ENCODE measurements around the gene PISD. TPM values are rescaled to one million over a fixed set of nuclear protein-coding genes. Genes with fewer than 3 reads are reported as not detected.
"Not testable (repeated sequence)": the region's sequence is repeated elsewhere in the genome, so short reads cannot be mapped to it uniquely, and the experiment has no call there.

The PISD gene
- total RNA-seq, 2 experiments from 2014 or later = 19.4 to 19.6 TPM

GRCh38 chr22:31678748-31679147 lies 16.7 kb upstream of the PISD start:
- DNase-seq = no peak
- peaks cover 8% of the 10 kb centered on the region for H3K36me3 Mint-ChIP-seq (ENCODE audit: low read depth)
- H3K27me3 Mint-ChIP-seq = no peaks in the 10 kb centered on the region
- ChIA-PET POLR2A (no interaction called here), CTCF (interaction anchor here (1.4 kb wide), 1 partner anchor 13 kb away, joined by 3 read pairs; no protein-coding TSS in a partner anchor)
- peak overlapping the region; percentile 41 for H3K27ac Mint-ChIP-seq
- no peaks in the 10 kb centered on the region for H3K9me3 Mint-ChIP-seq
- H3K4me3 Mint-ChIP-seq = no peak overlapping the region
- peaks cover 24% of the 10 kb centered on the region for H3K4me1 Mint-ChIP-seq

DNA sequence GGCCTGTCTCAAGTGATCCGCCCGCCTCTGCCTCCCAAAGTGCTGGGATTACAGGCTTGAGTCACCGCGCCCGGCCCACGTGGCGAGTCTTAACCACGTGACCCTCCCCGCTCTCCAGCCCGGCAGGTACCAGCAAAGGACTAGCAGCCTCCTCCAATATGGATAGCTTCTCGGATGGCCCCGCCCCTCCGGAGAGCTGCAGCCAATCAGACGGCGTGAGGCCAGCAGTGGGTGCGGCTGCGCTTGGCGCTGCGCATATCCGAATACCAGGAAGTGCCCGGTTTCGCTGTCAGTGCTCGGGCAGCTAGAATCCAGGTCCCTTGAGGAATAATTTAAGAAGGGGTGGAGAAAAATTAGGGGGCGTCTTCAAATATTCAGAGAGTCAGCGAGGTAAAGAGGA lies 14.7 kb upstream of the PISD start:
- H3K4me1 Mint-ChIP-seq = peaks cover 24% of the 10 kb centered on the region
- peak overlapping the region; percentile 87 for H3K4me3 Mint-ChIP-seq
- peaks cover 3% of the 10 kb centered on the region for H3K36me3 Mint-ChIP-seq (ENCODE audit: low read depth)
- DNase-seq = peak; percentile 93
- peak overlapping the region; percentile 95 for H3K27ac Mint-ChIP-seq
- CTCF ChIA-PET = interaction anchor here (0.9 to 2.1 kb wide), 6 partner anchors 9 to 294 kb away, joined by 3 to 15 read pairs (median 4); partner anchors contain the start of gene PISD
- POLR2A ChIA-PET = interaction anchor here (0.7 to 1.0 kb wide), 3 partner anchors 29 to 797 kb away, joined by 3 to 4 read pairs (median 3); partner anchors contain the start of gene DEPDC5
- H3K27me3 Mint-ChIP-seq = no peaks in the 10 kb centered on the region
- no peaks in the 10 kb centered on the region for H3K9me3 Mint-ChIP-seq

- POLR2A ChIA-PET; H3K9me3 Mint-ChIP-seq; DNase-seq; H3K4me3 Mint-ChIP-seq; H3K27me3 Mint-ChIP-seq; H3K27ac Mint-ChIP-seq; H3K36me3 Mint-ChIP-seq (ENCODE audit: low read depth): not testable (repeated sequence)
- H3K4me1 Mint-ChIP-seq = peaks cover 13% of the 10 kb centered on the region
- CTCF ChIA-PET = interaction anchor here (1.1 kb wide), 1 partner anchor 8 kb away, joined by 4 read pairs; no protein-coding TSS in a partner anchor
Observed at GRCh38 chr22:31674219-31674618, 12.2 kb upstream of the PISD start.

GRCh38 chr22:31668849-31669248 lies 6.8 kb upstream of the PISD start:
- H3K27me3 Mint-ChIP-seq; POLR2A ChIA-PET; H3K4me3 Mint-ChIP-seq; H3K4me1 Mint-ChIP-seq; H3K36me3 Mint-ChIP-seq (ENCODE audit: low read depth); DNase-seq; H3K9me3 Mint-ChIP-seq; H3K27ac Mint-ChIP-seq: not testable (repeated sequence)
- CTCF ChIA-PET = interaction anchor here (1.1 to 2.1 kb wide), 3 partner anchors 14 to 302 kb away, joined by 4 to 6 read pairs (median 5); no protein-coding TSS in a partner anchor

GRCh38 chr22:31662668-31663037 lies 638 bp upstream of the PISD start:
- ChIA-PET CTCF (interaction anchor here (0.6 to 3.6 kb wide), 11 partner anchors 9 to 314 kb away, joined by 3 to 17 read pairs (median 5); no protein-coding TSS in a partner anchor), POLR2A (no interaction called here)
- Mint-ChIP-seq H3K27ac (peak overlapping the region; percentile 95), H3K27me3 (peaks cover 3% of the 10 kb centered on the region), H3K36me3 (ENCODE audit: low read depth) (no peaks in the 10 kb centered on the region), H3K9me3 (no peaks in the 10 kb centered on the region), H3K4me3 (peak overlapping the region; percentile 92), H3K4me1 (peaks cover 33% of the 10 kb centered on the region)
- DNase-seq = no peak

DNA sequence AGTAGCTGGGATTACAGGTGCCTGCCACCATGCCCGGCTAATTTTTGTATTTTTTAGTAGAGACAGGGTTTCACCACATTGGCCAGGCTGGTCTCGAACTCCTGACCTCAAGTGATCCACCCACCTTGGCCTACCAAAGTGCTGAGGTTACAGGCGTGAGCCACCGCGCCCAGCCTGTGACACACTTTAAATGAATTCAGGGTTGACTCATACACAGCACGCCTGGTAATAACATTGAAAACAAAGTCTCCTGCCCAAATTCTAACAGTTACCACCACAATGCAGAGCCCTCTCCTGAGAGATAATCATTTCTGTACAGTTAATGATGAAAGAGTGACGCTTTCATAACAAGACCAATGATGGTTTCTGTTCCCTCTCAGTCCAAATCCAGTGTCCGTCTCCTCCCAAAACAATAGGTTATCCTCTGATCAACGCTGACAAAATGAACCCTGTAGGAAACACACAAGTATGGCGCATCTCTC lies 1.1 kb downstream of the PISD start:
- CTCF ChIA-PET = interaction anchor here (1.1 to 2.3 kb wide), 4 partner anchors 30 to 310 kb away, joined by 3 to 8 read pairs (median 6); no protein-coding TSS in a partner anchor
- H3K27me3 Mint-ChIP-seq; H3K9me3 Mint-ChIP-seq; POLR2A ChIA-PET; H3K36me3 Mint-ChIP-seq (ENCODE audit: low read depth): not testable (repeated sequence)
- peaks cover 35% of the 10 kb centered on the region for H3K4me1 Mint-ChIP-seq
- peak overlapping the region; percentile 92 for H3K4me3 Mint-ChIP-seq
- peak; percentile 32 for DNase-seq
- H3K27ac Mint-ChIP-seq = peak overlapping the region; percentile 95

- no peak for DNase-seq
- no peaks in the 10 kb centered on the region for H3K36me3 Mint-ChIP-seq (ENCODE audit: low read depth)
- peaks cover 32% of the 10 kb centered on the region for H3K4me1 Mint-ChIP-seq
- CTCF ChIA-PET = interaction anchor here (0.7 kb wide), 1 partner anchor 229 kb away, joined by 5 read pairs; no protein-coding TSS in a partner anchor
- H3K27ac Mint-ChIP-seq = no peak overlapping the region
- H3K27me3 Mint-ChIP-seq = no peaks in the 10 kb centered on the region
- no peak overlapping the region for H3K4me3 Mint-ChIP-seq
- POLR2A ChIA-PET = no interaction called here
- H3K9me3 Mint-ChIP-seq = no peaks in the 10 kb centered on the region
Observed at GRCh38 chr22:31659246-31659645, 2.8 kb downstream of the PISD start.

- peaks cover 22% of the 10 kb centered on the region for H3K4me1 Mint-ChIP-seq
- CTCF ChIA-PET = interaction anchor here (0.6 kb wide), 1 partner anchor 194 kb away, joined by 4 read pairs; no protein-coding TSS in a partner anchor
- H3K4me3 Mint-ChIP-seq = no peak overlapping the region
- H3K36me3 Mint-ChIP-seq (ENCODE audit: low read depth) = peaks cover 4% of the 10 kb centered on the region
- no peak overlapping the region for H3K27ac Mint-ChIP-seq
- no peaks in the 10 kb centered on the region for H3K27me3 Mint-ChIP-seq
- POLR2A ChIA-PET = no interaction called here
- DNase-seq = no peak
- H3K9me3 Mint-ChIP-seq = no peaks in the 10 kb centered on the region
Observed at GRCh38 chr22:31654408-31654807, 7.6 kb downstream of the PISD start.

DNA sequence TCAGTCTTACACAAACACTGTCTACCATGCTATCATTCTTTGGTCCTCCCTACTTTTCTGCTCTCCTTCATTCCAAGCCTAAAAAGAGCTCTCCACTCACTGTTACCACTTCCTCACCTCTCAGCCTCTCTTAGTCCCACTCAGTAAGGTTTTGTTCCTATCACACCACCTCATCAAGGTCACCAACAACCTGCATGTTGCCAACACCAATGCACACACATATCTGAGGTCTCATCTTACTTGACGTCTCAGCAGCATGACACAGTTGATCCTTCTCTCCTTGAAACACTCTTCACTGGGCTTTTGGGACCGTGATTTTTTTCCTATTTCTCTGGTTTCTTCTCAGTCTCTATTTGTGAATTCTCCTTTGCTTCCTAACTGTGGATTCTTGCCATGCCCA lies 8.1 kb downstream of the PISD start:
- DNase-seq = no peak
- no peaks in the 10 kb centered on the region for H3K27me3 Mint-ChIP-seq
- peaks cover 7% of the 10 kb centered on the region for H3K36me3 Mint-ChIP-seq (ENCODE audit: low read depth)
- H3K27ac Mint-ChIP-seq = no peak overlapping the region
- H3K9me3 Mint-ChIP-seq = no peaks in the 10 kb centered on the region
- ChIA-PET CTCF (no interaction called here), POLR2A (no interaction called here)
- H3K4me1 Mint-ChIP-seq = peaks cover 19% of the 10 kb centered on the region
- no peak overlapping the region for H3K4me3 Mint-ChIP-seq

GRCh38 chr22:31652911-31653684 lies 8.9 kb downstream of the PISD start:
- CTCF ChIA-PET = no interaction called here
- Mint-ChIP-seq H3K4me3 (no peak overlapping the region), H3K9me3 (no peaks in the 10 kb centered on the region), H3K4me1 (peaks cover 18% of the 10 kb centered on the region), H3K36me3 (ENCODE audit: low read depth) (peaks cover 12% of the 10 kb centered on the region), H3K27ac (no peak overlapping the region), H3K27me3 (no peaks in the 10 kb centered on the region)
- POLR2A ChIA-PET = no interaction called here
- DNase-seq = no peak

DNA sequence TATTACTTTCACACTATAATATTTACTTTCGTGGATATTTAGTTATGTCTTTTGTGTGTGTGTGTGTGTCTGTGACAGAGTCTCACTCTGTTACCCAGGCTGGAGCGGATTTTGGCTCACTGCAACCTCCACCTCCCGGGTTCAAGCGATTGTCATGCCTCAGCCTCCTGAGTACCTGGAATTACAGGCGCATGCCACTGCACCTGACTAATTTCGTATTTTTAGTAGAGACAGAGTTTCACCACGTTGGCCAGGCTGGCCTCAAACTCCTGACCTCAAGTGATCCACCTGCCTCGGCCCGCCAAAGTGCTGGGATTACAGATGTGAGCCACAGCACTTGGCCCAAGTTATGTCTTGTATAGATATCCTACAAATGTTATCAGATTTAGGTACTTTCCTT lies 9.9 kb downstream of the PISD start:
- H3K9me3 Mint-ChIP-seq = no peaks in the 10 kb centered on the region
- no peaks in the 10 kb centered on the region for H3K27me3 Mint-ChIP-seq
- peaks cover 12% of the 10 kb centered on the region for H3K36me3 Mint-ChIP-seq (ENCODE audit: low read depth)
- POLR2A ChIA-PET = no interaction called here
- H3K27ac Mint-ChIP-seq = no peak overlapping the region
- CTCF ChIA-PET = no interaction called here
- peaks cover 16% of the 10 kb centered on the region for H3K4me1 Mint-ChIP-seq
- no peak for DNase-seq
- no peak overlapping the region for H3K4me3 Mint-ChIP-seq

GRCh38 chr22:31651664-31652063 lies 10.4 kb downstream of the PISD start:
- CTCF ChIA-PET = no interaction called here
- no peaks in the 10 kb centered on the region for H3K27me3 Mint-ChIP-seq
- no peak overlapping the region for H3K4me3 Mint-ChIP-seq
- no peak overlapping the region for H3K27ac Mint-ChIP-seq
- H3K4me1 Mint-ChIP-seq = peaks cover 16% of the 10 kb centered on the region
- peaks cover 15% of the 10 kb centered on the region for H3K36me3 Mint-ChIP-seq (ENCODE audit: low read depth)
- DNase-seq = no peak
- no peaks in the 10 kb centered on the region for H3K9me3 Mint-ChIP-seq
- POLR2A ChIA-PET = no interaction called here

- DNase-seq = no peak
- ChIA-PET CTCF (no interaction called here), POLR2A (no interaction called here)
- Mint-ChIP-seq H3K9me3 (no peaks in the 10 kb centered on the region), H3K4me3 (no peak overlapping the region), H3K27ac (no peak overlapping the region), H3K27me3 (no peaks in the 10 kb centered on the region), H3K4me1 (peaks cover 20% of the 10 kb centered on the region), H3K36me3 (ENCODE audit: low read depth) (peaks cover 20% of the 10 kb centered on the region)
Observed at GRCh38 chr22:31650391-31650790, 11.6 kb downstream of the PISD start.

Data from activated CD4-positive, alpha-beta T cell treated with anti-CD3 and anti-CD28 coated beads, Interleukin-2, amount 10 ng/mL, durations not matched to agents 7 days and 5 days (primary cell).